Body of pancreas (tissue), 4 donors: Measurements from ENCODE around the gene TEDC2. TPM values are rescaled to one million over a fixed set of nuclear protein-coding genes. Genes with fewer than 3 reads are reported as not detected.

Source experiments
- ATAC-seq: fragments of 150-250 bp; one replicate; pipeline ENCODE4 v1.9.1; 2016
- DNase-seq, 4 donors: peaks; one replicate each; pipeline ENCODE4 v3.0.0-alpha.2; 2019
- H3K27ac ChIP-seq, 4 donors: fragments of 200-600 bp; sonication (generic); 1 replicate in 3 of 4; 2 replicates in 1 of 4; pipeline versions ENCODE4 v1.5.1 to v1.6.1; 2016 to 2019; ENCODE audit warnings: mild to moderate bottlenecking in 1 of 4, mixed read lengths in 1 of 4, moderate library complexity in 1 of 4
- H3K27me3 ChIP-seq, 2 donors: fragments of 200-600 bp; sonication (generic); one replicate each; pipeline ENCODE4 v1.6.0; 2016; ENCODE audit warnings: mild to moderate bottlenecking in 1 of 2
- H3K36me3 ChIP-seq, 2 donors: fragments of 200-600 bp; sonication (generic); replicated peaks in 1 of 2; 2 replicates each; pipeline ENCODE4 v1.5.1; 2016; ENCODE audit warnings: low read depth in 2 of 2; ENCODE audit not compliant: insufficient read depth in 1 of 2
- H3K4me1 ChIP-seq: fragments of 200-600 bp; sonication (generic); one replicate; pipeline ENCODE4 v1.6.0; 2016
- H3K4me3 ChIP-seq, 2 donors: fragments of 200-600 bp; sonication (generic); 1 replicate in 1 of 2; 2 replicates in 1 of 2; pipeline ENCODE4 v1.5.1; 2016 to 2019
- H3K9me3 ChIP-seq, 3 donors: fragments of 200-600 bp; sonication (generic); 1 replicate in 2 of 3; 2 replicates in 1 of 3; pipeline ENCODE4 v1.5.1; 2016
- CTCF ChIP-seq, 7 experiments: fragments of 450-650 bp in 4 of 7; fragments of 200-600 bp in 3 of 7; sonication (generic) in 3 of 7; IDR thresholded peaks; one replicate each; pipeline ENCODE4 v1.5.1; 2016 to 2019; ENCODE audit warnings: antibody characterized with exemption in 7 of 7
- POLR2A ChIP-seq, 3 donors: fragments of 450-650 bp; IDR thresholded peaks; one replicate each; pipeline ENCODE4 v1.6.1; 2016; ENCODE audit warnings: antibody characterized with exemption in 3 of 3, mild to moderate bottlenecking in 2 of 3
- WGBS, 2 donors: methylation state at CpG; one replicate each; pipeline ENCODE4 v1.1.5; 2017; 5-methylcytosine and 5-hydroxymethylcytosine counted together
- intact Hi-C: fragments of 100-400 bp; cut with DNase I; formaldehyde crosslinking; loops from one replicate; pipeline ENCODE4 v1.15.1; 2023
- total RNA-seq, 2 donors: library from RNA; depleted of rRNA; stranded (reverse); fragments of >200 nt; gene quantifications; one replicate each; pipeline ENCODE4 v1.1.0, GENCODE V29; 2016

Gene TEDC2
- total RNA-seq, 2 donors from 2014 or later, result not detected

- no peak for DNase-seq
- 50 to 70% methylated on average over 3 to 7 of the region's 7 CpGs for WGBS, 2 donors
- intact Hi-C loops, result no loop called here
- H3K27ac ChIP-seq, result no peak overlapping the region
- no peaks in the 10 kb centered on the region for H3K27me3 ChIP-seq
- H3K4me1 ChIP-seq, result peaks cover 57% of the 10 kb centered on the region
- ATAC-seq, result no peak
- H3K4me3 ChIP-seq, result no peak overlapping the region
- H3K36me3 ChIP-seq, result no peaks in the 10 kb centered on the region
- H3K9me3 ChIP-seq, result no peaks in the 10 kb centered on the region
- no peak for TF ChIP-seq CTCF (IDR thresholded peaks at IDR 0.05)
- TF ChIP-seq POLR2A (IDR thresholded peaks at IDR 0.05), result no peak
Observed at GRCh38 chr16:2470234-2470601, 10.3 kb downstream of the TEDC2 start.

GRCh38 chr16:2470603-2471015, 10.7 kb downstream of the TEDC2 start:
- ATAC-seq, result no peak
- Histone ChIP-seq H3K27ac (no peak overlapping the region), H3K9me3 (no peaks in the 10 kb centered on the region), H3K4me1 (peaks cover 60% of the 10 kb centered on the region), H3K27me3 (no peaks in the 10 kb centered on the region), H3K36me3 (no peaks in the 10 kb centered on the region), H3K4me3 (no peak overlapping the region)
- intact Hi-C loops, result no loop called here
- no peak for DNase-seq
- TF ChIP-seq CTCF (IDR thresholded peaks at IDR 0.05), result no peak
- TF ChIP-seq POLR2A (IDR thresholded peaks at IDR 0.05), result no peak
- WGBS, 2 donors, result 55 to 68% methylated on average over 3 to 9 of the region's 9 CpGs

GRCh38 chr16:2471016-2471652, 11.2 kb downstream of the TEDC2 start, which contains the start of gene NTN3:
Gene NTN3 (plus strand): TSS chr16:2471297. CDS start chr16:2471702, 405 bp downstream.
- DNase-seq (no peak), ATAC-seq (no peak)
- no peak within 1 kb of the TSS for H3K27ac ChIP-seq
- 2% methylated on average over 41 of the region's 59 CpGs; no CpG with 5 or more reads in 1 of the 2 donors for WGBS, 2 donors
- H3K4me1 ChIP-seq, result peaks cover 65% of the 10 kb centered on the region
- H3K9me3 ChIP-seq, result no peaks in the 10 kb centered on the region
- no peaks in the 10 kb centered on the region for H3K36me3 ChIP-seq
- no peak within 1 kb of the TSS for H3K4me3 ChIP-seq
- intact Hi-C loops, result no loop called here
- no peaks in the 10 kb centered on the region for H3K27me3 ChIP-seq
- TF ChIP-seq CTCF (IDR thresholded peaks at IDR 0.05) (no peak), POLR2A (IDR thresholded peaks at IDR 0.05) (no peak)

GRCh38 chr16:2471653-2472487, 12.0 kb downstream of the TEDC2 start:
- peaks cover 73% of the 10 kb centered on the region for H3K4me1 ChIP-seq
- H3K27me3 ChIP-seq, result no peaks in the 10 kb centered on the region
- H3K9me3 ChIP-seq, result no peaks in the 10 kb centered on the region
- TF ChIP-seq CTCF (IDR thresholded peaks at IDR 0.05), result no peak
- TF ChIP-seq POLR2A (IDR thresholded peaks at IDR 0.05), result no peak
- 51 to 75% methylated on average over 4 to 61 of the region's 61 CpGs for WGBS, 2 donors
- intact Hi-C loops, result no loop called here
- H3K36me3 ChIP-seq, result no peaks in the 10 kb centered on the region
- ATAC-seq, result no peak
- no peak overlapping the region for H3K4me3 ChIP-seq
- no peak overlapping the region for H3K27ac ChIP-seq
- DNase-seq, result no peak
